ENCODE measurements around the gene PLA2G2D. TPM values are rescaled to one million over a fixed set of nuclear protein-coding genes. Genes with fewer than 3 reads are reported as not detected.

The PLA2G2D gene, protein sequence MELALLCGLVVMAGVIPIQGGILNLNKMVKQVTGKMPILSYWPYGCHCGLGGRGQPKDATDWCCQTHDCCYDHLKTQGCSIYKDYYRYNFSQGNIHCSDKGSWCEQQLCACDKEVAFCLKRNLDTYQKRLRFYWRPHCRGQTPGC
- not detected for total RNA-seq

DNA sequence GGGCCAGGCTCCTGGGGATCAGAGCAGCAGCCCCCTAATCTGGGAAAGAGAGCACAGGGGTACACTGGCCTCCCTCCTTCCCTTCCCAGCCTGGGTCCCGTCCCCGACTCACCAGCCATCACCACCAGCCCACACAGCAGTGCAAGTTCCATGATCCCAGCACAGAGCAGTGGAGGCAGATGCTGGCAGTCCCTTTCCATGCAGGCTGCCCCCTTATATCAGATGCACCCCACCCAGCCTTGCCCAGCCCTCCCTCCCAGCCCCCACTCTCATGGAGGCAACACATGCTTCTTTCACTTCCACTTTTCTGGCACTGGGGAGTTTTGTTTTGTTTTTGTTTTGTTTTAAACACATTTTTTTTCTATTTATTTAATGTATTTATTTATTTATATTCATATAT, at the start of gene PLA2G2D:
Gene PLA2G2D, minus strand, starts transcription at position 190 of the 400 bp plus-strand sequence. Its CDS starts 38 bp downstream, at position 152.

DNA sequence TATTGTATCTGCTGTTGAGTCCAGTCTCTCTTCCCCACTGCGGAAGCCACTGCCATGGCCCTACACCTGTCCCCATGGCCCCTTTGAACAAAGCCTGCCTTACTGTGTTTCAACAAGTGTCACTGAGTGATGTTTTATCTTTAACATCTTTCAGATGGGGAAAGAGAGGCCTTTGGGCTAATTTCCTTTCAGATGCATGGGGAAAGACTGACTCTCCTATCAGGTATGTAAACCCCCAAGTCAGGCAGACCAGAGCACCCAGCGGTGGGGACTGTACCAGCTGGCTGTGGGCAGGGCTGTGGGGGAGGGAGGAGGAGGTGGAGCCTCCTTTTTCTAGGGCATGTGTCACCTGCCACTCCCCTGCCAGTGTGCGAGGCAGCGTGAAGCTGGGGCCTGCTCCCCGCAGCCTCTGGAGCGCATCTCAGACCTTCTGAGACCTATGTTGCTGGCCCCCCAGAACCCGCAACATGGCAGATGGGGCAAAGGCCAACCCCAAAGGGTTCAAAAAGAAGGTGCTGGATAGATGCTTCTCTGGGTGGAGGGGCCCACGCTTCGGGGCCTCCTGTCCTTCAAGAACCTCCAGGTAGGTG, 19.7 kb upstream of the PLA2G2D start, which contains the start of gene PLA2G2F:
Gene PLA2G2F, plus strand, starts transcription at position 363 of the 590 bp plus-strand sequence. Its CDS starts 105 bp downstream, at position 468.

DNA sequence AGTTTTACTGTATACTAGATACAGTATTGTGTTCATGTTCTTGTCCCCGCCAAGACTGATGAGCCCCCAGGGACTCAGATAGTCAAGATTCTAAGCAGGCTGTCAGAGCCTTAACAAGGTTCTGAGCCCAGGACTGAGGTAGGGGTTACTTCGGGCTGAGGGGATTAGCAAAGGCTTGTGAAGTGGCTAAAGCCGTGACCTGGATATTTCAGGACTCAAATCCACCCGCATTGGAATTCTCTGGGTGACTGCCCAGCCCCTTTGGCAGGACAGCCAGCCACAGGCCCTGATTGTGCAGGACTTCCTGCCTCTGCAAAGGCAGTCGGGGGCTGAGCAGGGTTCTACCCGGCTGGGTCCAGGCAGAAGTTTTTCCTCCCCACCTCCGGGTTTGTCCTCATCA, 49.5 kb downstream of the PLA2G2D start, which contains the start of gene PLA2G5:
Gene PLA2G5, plus strand, starts transcription at position 321 of the 400 bp plus-strand sequence. CDS start 14,637 bp downstream, outside the sequence.

Other genes starting within 250 kb of the PLA2G2D start
- gene OTUD3, start 237.1 kb downstream of the PLA2G2D start, total RNA-seq = 17.8 TPM
- gene PLA2G2E, start 195.9 kb downstream of the PLA2G2D start, total RNA-seq = not detected
- not detected for gene PLA2G2A, start 139.9 kb downstream of the PLA2G2D start, total RNA-seq
- gene PLA2G5, start 49.3 kb downstream of the PLA2G2D start, total RNA-seq = not detected
- gene PLA2G2F, start 19.8 kb upstream of the PLA2G2D start, total RNA-seq = not detected
- 2.5 TPM for gene UBXN10, start 66.6 kb upstream of the PLA2G2D start, total RNA-seq
- not detected for gene PLA2G2C, start 67.0 kb upstream of the PLA2G2D start, total RNA-seq
- gene VWA5B1, start 171.3 kb upstream of the PLA2G2D start, total RNA-seq = 0.63 TPM